HG02678 (cell line): ENCODE measurements around the gene WIZ.

Source experiments
- ATAC-seq: cut with Tn5 transposase; IDR thresholded peaks from one replicate; pipeline ENCODE4 v1.9.1; 2021; ENCODE audit warnings: mild to moderate bottlenecking, moderate library complexity; ENCODE audit not compliant: unreplicated experiment

Gene WIZ

DNA sequence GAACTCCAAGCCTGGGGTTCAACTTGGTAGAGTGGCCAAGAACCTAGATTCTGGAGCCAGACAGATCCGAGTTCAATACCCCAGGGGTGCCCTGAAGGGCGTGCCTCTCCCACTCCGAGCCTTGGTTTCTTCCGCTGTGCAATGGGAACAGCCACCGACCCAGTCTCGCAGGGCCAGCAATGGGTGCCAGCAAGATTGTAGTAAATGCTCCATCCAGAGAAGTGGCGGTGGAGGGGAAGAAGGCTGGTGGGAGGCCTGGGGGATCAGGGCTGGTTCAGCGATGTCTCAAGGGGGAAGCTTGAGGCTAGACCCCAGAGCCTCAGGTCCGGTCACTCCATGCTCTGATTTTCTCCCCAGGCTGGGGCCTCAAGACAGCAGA is 4.5 kb downstream of the WIZ start:
- no peak for ATAC-seq

DNA sequence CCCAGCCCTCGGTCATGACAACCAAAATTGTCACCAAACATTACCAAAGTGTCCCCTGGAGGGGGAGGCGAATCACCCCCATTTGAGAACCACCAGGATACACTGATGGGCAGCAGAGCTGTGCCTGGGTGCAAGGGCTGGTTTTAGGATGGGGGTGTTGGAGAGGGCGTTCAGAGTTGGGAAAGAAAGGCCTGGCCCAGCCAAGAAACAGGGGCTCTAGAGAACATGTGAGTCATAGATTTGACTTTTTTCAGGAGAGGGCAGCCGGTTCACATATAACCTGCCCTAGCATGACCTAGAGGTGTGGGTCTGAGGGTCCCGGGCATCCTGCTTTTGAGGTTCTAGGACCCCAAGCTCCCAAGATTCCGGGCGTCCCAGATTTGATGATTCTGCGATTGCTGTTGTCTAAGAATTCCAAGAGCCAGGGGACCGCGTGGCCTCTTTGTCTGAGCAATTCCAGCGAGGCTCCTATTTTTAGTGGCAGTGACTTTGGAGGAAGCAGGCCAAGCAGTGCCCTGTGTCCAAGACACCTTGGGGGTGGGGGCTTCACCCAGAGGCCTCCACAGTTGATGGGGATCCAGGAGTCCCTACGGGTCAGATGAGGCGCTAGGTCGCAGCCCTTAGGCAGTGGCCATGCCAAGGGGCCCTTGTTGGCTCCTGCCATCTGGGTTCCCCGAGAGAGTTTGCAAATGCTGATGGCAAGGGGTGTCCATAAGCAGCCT is 5.1 kb downstream of the WIZ start:
- no peak for ATAC-seq

DNA sequence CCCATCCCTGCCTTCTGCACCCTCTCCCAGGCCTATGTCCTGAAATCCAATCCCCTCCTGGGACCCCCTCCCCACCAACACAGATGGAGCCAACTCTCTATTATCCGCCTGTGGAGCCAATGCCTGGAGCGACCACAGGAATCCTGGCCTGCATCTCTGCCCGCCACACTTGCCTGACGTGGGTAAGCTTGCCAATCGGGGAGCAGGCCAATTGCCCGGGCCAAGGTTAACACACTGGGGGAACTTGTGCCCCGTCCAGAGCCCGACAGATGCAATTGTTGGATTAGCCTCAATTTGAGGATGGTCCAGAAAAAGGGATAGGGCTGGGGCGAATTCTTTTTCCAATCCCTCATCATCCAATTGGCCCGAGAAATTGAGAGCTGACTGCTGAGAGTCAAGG is 5.9 kb downstream of the WIZ start:
- no peak for ATAC-seq

DNA sequence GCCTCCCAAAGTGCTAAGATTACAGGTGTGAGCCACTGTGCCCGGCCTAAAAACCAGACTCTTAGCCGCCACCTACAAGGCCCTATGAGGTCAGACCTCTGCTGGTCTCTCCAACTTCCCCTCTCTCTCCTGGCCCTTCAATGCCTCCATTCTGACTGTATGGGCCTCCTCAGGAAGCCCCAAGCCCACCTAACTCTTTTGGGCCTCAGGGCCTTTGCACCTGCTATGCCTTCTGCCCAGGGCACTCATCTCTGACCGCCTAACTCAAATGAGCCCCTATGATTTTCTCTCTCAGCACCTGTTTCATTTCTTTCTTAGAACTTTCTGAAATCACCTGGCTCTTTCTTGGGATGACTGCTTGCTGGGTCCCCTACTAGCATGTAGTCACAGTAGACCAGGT is 6.4 kb downstream of the WIZ start:
- ATAC-seq = no peak

DNA sequence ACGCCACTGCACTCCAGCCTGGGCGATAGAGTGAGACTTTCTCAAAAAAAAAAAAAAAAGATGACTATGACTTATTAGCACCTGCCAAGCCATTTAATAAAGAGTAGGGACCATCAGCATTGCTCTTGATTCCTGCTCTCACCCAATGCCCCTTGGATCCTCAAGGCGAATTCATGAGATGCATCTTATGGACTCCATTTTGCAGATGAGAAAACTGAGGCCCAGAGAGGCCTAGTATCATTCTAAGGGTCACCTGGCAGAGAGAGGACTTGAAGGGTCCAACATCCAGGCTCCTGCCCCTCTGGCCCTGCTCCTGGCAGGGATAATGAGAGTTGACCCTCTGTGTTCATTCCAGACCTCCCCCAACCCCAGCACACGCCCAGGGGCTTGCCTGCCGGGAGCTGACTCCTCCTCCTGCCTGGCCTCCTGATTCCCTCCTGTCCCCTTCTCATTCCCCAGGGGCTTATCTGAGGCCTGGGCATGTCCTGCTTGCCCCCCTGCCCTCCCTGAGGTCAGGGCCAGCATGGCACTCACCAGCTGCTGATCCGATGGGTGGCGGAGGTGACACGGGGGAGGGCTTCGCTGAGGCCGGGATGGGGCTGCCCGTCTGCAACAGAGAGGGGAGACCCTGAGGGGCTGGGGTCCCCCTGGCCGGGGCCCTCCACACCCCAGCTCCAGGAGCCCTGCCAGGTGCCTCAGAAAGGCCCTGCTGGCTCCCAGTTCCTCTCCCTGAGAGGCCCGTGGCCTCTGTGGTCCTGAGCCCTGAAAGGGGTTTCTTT is 7.4 kb downstream of the WIZ start:
- no peak for ATAC-seq

DNA sequence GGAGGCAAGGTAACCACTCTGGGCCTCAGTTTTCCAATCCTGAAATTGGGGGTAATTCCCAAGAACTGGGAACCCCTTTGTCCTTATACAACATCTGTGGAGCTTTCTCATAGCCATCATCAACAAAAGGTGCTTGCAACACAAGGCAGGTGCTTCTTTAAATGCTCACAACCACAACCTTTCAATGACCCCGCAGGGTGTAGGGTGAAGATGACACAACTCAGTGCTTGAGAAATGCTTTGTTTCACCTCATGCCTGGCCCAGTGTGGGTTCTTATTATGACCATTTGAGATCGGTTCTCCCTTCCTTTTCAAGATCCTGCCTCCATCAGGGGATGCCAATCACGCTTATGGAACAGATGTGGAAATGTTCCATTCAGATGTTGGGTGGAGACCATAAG is 8.4 kb downstream of the WIZ start:
- no peak for ATAC-seq

DNA sequence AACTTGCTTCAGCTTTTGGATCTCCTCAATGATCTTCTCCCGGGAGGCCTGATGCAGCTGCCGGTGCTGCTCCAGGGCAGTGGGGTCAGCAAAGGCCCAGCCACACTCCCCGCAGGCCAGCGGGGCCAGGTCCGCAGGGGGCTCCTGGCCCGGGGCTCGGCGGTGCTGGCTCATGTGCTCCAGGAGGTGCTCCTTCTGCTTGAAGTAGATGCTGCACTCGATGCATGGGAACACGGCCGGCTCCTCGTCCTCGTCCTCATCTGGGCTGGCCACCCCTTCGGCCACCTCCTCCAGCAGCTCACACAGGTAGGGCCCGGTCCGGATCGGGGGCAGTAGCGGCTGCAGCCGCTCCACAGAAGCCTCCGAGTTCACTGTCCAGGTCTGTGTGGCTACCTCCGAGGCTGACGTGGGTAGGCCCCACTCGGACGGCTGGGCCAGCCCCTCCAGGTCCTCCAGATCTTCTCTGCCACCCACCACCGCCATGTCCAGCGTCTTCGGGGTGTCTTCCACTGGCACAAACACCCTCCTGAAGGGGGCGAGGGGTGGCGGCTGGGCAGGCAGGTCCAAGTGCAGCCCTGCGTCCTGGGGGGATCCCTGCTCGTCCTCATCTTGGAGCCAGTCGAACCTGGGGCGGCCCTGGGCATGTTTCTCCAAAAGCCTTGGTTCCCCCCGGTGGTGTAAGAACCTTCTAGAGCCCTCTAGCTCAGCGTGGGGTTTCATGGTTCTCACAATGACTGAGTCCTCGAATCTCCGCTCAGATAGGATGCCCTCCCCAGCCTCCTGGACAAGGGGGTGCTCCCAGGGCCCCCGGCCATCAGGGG is 9.7 kb downstream of the WIZ start:
- ATAC-seq = no peak

DNA sequence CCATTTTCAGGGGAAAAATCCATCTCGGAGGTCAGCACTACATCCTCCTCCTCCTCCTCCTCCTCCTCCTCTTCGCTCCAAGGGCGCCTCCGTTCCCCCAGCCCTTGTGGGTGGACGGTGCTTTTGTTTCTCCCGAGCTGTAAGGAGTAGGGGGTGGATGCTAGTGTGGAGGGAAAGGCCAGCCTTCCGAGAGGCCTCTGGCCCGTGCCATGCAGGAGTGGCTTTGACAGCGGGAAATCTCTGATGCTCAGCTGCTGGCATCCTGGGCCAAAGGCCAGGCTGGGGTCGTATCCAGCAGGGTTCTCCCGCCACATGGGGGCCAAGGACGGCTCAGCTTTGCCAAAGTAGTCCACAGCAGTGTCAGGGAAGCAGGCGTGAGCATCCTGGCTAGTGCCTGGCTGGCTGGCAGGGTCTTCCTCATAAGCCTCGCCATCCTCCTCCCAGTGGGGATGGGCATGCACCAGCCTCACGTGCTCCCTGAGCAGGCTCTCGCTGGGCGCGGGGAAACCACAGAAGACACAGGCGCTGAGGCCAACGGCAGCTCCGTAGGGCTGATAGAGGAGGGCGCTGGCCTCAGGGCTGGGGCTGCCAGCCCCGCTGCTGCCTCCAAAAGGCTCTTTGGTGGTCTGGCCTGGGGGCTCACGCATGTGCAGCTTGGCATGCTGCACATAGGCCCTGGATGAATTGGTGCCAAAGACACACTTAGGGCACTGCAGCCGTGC is 10.5 kb downstream of the WIZ start:
- ATAC-seq = no peak

DNA sequence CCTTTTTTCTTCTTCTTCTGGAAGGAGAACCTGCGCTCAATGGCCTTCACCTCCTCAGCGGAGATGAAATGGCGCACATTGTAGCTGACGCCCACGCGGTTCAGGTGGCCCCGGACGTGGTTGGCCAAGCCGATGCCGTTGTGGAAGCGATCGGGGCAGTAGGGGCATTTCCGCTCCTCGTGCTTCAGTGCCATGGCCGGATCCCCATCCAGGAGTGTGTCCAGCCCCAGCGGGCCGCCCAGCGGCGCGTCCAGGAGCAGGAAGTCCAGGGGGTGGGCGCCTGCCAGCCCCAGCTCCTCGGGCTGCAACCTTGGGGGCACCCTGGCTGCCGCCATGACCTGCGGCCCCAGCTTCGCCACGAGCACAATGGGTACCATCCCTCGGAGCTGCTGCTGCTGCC is 11.2 kb downstream of the WIZ start:
- no peak for ATAC-seq

DNA sequence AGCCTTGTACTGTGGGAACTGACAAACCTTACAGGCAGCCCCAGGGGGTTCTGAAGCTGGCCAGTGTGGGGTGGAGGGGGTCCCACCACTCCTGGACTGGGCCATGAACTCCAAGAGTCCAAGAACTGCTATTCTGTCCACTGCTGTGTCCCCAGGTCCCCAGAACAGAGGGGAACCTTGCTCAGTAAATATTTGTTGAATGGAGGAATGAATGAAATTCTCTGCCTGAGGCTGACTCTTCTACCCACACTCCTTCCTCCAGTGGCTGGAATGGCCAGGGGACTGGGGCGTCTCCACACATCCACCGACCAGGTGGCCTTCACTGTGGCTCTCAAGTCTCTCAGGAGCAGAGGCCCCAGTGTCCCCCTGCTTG is 11.6 kb downstream of the WIZ start:
- no peak for ATAC-seq

DNA sequence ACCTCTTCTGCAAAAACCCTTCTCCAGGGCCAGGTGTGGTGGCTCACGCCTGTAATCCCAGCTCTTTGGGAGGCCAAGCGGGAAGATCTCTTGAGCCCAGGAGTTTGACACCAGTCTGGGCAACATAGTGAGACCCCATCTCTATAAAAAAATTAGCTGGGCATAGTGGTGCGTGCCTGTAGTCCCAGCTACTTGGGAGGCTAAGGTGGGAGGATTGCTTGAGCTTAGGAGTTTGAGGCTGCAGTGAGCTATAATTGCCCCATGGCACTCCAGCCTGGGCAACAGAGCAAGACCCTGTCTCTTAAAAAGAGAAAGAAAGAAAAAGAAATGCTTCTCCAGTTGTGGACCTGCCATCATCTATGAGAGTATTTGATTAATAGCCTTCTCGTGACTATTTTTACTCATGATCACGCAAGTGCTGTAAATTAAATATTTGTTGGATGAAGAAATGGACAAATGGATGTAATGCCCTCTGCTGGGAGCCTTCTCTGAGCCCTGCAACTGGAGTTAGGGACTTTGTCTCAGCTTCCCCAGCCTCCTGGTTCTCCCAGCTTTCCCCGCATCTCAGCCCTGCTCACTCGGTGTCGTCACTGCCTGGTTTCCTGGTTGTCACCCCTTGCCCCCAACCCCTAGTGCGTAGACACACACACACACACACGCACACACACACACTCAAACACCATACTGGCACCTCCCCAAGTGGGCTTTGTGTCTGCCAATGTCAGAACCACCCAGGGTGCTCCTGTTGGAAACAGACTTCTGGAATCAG is 12.2 kb downstream of the WIZ start:
- no peak for ATAC-seq

DNA sequence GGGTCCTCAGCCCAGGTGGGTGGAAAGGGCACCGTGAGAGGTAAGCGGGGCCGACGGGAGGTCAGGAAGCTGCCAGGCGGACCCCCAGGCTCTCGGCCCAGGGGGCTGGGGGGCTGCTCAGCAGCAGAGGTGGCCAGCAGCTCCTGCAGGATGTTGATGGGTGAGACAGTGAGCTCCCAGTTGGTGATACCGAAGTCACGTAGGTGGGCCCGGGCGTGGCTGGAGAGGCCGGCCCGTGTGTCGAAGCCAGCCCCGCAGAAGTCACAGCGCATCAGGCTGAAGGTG is 13.0 kb downstream of the WIZ start:
- ATAC-seq = no peak

DNA sequence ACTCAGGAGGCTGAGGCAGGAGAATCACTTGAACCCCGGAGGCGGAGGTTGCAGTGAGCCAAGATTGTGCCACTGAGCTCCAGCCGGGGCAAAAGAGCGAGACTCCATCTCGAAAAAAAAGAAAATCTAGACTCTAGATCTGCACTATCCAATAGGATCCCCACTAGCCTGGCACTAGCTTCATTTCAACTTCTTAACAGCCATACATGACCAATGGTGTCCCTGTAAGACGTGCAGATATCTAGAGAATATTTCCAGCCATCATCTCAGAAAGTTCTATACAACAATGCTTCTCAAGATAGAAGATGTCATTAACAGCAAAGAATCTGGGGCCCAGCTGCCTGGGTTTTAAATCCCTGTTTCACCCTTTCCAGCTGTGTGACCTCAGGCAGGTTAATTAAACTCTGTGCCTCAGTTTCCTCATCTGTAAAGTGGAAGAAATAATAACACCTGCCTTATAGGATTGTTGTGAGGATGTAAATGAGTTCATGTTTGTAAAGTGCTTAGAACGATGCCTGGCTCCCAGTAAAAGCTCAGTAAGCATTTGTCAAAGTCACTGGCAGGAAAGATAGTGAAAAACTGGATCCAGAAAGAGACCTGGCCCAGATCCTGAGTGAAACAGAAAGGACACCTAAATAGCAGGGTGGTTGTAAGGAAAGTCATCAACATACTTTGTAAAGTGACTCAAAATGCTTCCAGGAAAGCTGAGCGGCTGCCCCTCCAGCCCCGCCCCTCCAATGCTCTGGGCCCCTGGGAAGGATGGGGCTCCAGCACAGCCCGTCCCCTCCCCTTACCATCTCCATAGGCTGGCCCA is 13.5 kb downstream of the WIZ start:
- no peak for ATAC-seq

DNA sequence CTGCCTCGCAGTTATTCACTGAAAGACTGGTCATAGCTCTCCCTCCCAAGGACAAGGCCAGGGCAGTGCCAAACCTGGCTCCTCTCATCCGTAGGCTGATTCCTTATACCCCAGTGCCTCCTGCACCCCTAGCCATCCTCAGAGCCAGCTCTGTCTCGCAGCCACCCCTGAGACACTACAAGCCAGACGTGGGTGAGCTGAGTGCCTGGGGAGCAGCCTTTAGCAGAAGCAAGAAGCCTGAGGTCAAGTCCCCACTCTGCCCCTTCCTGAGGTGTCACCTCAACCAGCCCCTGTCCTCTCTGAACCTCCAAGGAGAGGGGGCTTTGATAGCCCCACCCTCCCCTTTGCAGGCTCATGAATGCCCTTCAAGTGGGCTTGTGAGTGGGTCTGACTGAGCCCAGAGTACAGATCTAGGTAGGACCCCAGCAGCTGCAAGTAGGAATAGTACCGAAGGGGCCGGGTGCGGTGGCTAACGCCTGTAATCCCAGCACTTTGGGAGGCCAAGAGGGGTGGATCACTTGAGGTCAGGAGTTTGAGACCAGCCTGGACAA is 16.2 kb downstream of the WIZ start:
- no peak for ATAC-seq

DNA sequence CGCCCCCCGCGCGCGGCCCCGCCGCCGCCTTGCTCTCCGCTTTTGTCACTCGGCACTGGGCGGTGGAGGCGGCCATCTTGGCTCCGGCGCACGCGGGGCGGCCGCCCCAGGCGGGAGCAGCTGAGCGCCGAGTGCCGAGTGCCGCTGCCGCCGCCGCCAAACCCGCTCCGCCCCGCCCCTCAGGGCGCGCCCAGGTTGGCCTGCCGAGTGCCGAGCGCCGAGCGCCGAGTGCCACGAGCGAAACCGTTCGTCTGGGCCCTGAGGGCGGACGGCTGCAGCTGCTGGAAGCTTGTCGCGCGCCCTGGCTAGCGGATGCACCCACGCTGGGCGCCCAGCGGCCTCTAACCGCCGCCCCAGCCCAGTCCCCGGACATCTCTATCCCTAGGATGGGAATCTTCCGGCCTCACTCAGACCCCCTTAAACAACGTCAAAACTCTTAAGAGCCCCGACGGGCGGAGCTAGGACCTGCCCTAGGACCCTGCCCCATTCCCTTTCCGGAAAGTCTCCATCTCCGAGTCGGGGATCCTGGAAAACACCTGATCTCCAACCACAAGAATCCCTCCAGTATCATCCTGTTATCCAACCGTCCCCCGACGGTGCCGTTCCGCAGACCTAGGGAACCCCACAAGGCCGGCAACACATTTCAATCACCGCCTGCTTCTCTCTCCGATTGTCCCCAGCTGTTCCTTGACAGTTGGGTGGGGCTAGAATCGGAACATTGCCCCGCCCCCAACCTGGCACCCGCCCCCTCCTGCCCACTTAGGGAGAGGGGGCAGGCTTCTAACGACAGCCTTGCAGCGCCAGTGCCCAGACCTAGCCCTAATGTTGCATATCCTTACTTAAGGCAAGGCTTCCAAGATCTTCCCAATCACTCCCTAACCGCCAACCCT is 16.9 kb downstream of the WIZ start:
- ATAC-seq = peak; percentile 71

DNA sequence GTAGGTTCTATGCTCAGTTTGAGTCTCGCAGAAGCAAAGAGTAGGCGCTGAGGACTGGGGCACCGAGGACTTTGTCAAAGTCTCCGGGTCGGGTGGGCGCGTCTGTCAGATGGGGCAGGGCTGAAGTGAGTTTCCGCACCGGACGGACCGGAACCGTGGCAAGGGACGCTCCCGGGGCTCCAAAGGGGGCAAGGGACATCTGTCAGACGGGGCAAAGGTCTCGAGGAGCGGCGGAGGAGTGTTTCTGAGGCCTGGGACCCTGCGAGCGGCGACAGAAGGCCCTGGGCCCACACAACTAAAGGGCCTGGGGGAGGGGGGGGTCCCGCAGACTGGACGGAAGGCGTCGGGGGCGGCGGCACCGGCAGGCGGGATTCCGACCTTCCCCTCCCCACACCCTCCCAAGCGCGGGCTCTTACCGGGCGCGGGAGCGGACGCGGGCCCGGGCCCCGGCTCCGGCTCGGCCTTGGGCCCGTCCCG is 17.7 kb downstream of the WIZ start:
- peak; percentile 7 for ATAC-seq

DNA sequence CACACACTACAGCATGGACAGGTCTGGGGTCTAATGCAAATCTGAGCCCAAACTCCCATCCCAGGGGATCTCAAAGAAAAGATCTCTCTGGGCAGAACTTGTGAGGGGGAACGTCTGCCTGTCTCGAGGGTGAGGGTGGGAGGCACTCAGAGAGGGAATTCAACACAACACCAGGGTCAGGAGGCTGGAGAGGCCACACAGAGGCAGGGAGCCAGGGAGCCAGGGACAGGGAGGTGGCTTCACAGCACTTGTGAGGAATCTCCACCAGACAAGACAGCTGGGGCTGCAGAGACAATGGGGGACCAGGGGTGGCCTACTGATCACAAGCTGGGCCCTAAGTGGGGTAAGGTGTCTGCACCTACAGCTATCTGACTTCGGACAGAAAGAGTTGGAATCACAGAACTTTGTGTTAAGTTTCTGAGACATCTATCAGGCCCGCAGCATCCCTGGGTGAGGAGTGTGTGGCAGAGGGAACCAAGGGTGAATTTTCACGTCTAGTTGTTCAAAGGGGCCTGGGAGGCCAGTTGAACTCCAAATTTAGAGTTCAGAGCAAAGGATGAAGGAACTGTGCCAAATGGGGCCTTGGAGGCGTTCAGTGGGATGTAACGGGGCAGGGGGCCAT is 18.2 kb downstream of the WIZ start:
- ATAC-seq = no peak

DNA sequence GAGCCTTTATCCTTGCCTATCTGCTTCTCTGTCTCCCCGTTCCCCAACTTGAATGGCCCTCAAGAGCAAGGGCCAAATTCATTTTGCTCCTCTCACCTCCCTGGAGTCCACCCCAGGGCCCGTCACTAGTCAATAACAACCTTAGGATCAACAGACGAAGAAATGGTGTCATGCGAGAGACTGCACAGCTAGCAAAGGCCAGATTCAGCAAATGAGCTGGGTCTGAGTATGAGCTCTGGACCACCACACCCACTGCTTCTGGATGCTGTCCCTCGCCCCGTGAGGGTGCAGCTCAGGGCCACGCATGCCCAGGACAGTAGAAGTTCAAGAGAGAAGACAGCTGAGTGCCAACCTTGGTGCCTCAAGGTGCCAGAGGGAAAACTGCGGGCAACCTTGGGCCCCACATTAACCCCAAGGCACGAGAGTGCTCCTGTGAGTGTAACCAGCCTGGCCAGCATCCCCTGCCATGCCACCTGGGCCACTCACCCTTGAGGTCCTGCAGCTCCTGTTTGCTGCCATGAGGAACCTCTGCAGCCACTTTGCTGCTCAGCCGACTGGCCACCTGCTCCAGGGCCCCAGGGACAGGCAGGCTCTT is 19.1 kb downstream of the WIZ start:
- ATAC-seq = no peak
